Transverse colon (tissue), 4 donors: ENCODE results near the gene HECTD1. TPM values are rescaled to one million over a fixed set of nuclear protein-coding genes. Genes with fewer than 3 reads are reported as not detected.
"Not testable (repeated sequence)": the region's sequence is repeated elsewhere in the genome, so short reads cannot be mapped to it uniquely, and the experiment has no call there.

Experiments used
- DNase-seq: peaks from one replicate; pipeline ENCODE4 v3.0.0-alpha.2; 2019
- H3K27ac ChIP-seq, 4 donors: fragments of 200-600 bp; sonication (generic); 2 replicates each; pipeline ENCODE4 v1.5.1; 2016 to 2018; ENCODE audit warnings: inconsistent platforms in 4 of 4
- H3K27me3 ChIP-seq: fragments of 200-600 bp; sonication (generic); 2 replicates; pipeline ENCODE4 v1.5.1; 2017; ENCODE audit warnings: inconsistent platforms
- H3K36me3 ChIP-seq, 4 donors: fragments of 200-600 bp; sonication (generic); 2 replicates each; pipeline ENCODE4 v1.5.1; 2017 to 2019; ENCODE audit warnings: inconsistent platforms in 4 of 4
- H3K4me1 ChIP-seq, 4 donors: fragments of 200-600 bp; sonication (generic); 2 replicates each; pipeline ENCODE4 v1.5.1; 2017 to 2020; ENCODE audit warnings: inconsistent platforms in 4 of 4
- H3K4me3 ChIP-seq, 4 donors: fragments of 200-600 bp; sonication (generic); 1 replicate in 1 of 4; 2 replicates in 3 of 4; pipeline versions ENCODE4 v1.5.1 to v1.6.1; 2017 to 2019; ENCODE audit warnings: inconsistent platforms in 4 of 4
- H3K9me3 ChIP-seq, 2 donors: fragments of 200-600 bp; sonication (generic); 2 replicates each; pipeline ENCODE4 v1.5.1; 2017 to 2019; ENCODE audit warnings: inconsistent platforms in 2 of 2
- EP300 ChIP-seq: sonication (generic); formaldehyde crosslinking; IDR thresholded peaks from one replicate; pipeline ENCODE4 v1.6.1; 2017; ENCODE audit warnings: antibody characterized with exemption, low read depth
- POLR2A ChIP-seq: fragments of 450-650 bp; IDR thresholded peaks from one replicate; pipeline ENCODE4 v1.6.1; 2016; ENCODE audit warnings: antibody characterized with exemption, mild to moderate bottlenecking, moderate library complexity
- POLR2AphosphoS5 ChIP-seq, 3 donors: sonication (generic); formaldehyde crosslinking; IDR thresholded peaks; one replicate each; pipeline ENCODE4 v1.6.1; 2016; ENCODE audit warnings: antibody characterized with exemption in 3 of 3
- WGBS, 2 donors: methylation state at CpG; one replicate each; pipeline ENCODE4 v1.1.5; 2018; ENCODE audit warnings: low coverage in 1 of 2; 5-methylcytosine and 5-hydroxymethylcytosine counted together
- in situ Hi-C, 4 donors: fragments of 200-750 bp; cut with MboI; loops; one replicate each; pipeline versions ENCODE4 v1.15.0 to v1.15.1; 2017; ENCODE audit warnings: low sequenced_read_pairs in 3 of 4, low pct_ligation_motif_present in 1 of 4, low pct_unique_long_range_greater_than_20kb in 1 of 4
- intact Hi-C: fragments of 100-400 bp; cut with DNase I; formaldehyde crosslinking; loops from one replicate; pipeline ENCODE4 v1.15.1; 2023; ENCODE audit warnings: low total_unique reads
- total RNA-seq, 4 donors: library from RNA; depleted of rRNA; stranded (reverse); fragments of >200 nt; gene quantifications; one replicate each; pipeline ENCODE4 v1.1.0, GENCODE V29; 2016
- TF ChIP-seq, protein P1 (sequence below), 5 experiments: fragments of 200-600 bp in 3 of 5; fragments of 450-650 bp in 2 of 5; sonication (generic) in 3 of 5; IDR thresholded peaks; 1 replicate in 2 of 5; 2 replicates in 3 of 5; pipeline ENCODE4 v1.5.1; 2016 to 2017; ENCODE audit warnings: antibody characterized with exemption in 5 of 5, inconsistent platforms in 3 of 5, mild to moderate bottlenecking in 2 of 5, moderate library complexity in 1 of 5

Gene HECTD1
- total RNA-seq, 4 donors from 2014 or later = 111 to 237 (median 154) TPM

DNA sequence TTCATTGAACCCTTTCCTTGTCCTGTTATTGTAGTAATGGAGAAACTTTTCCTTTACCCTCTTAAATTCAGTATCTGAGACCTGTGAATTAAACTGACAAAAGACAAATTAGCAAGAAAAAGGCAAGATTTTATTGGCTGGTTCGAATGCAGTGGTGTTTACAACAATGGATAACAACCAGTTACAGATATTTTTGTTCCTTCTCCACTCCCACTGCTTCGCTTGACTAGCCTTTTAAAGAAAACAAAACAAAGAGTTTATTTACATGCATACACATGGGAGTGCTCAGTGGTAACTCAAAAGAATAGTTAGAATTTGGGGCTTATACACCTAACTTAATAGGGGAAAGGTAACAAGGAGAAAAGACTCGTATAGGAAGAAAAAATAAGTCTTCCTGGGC lies 37.0 kb upstream of the HECTD1 start:
- TF ChIP-seq POLR2A (no peak), POLR2AphosphoS5 (IDR thresholded peaks at IDR 0.05) (no peak), EP300 (no peak)
- TF ChIP-seq, protein P1, sequence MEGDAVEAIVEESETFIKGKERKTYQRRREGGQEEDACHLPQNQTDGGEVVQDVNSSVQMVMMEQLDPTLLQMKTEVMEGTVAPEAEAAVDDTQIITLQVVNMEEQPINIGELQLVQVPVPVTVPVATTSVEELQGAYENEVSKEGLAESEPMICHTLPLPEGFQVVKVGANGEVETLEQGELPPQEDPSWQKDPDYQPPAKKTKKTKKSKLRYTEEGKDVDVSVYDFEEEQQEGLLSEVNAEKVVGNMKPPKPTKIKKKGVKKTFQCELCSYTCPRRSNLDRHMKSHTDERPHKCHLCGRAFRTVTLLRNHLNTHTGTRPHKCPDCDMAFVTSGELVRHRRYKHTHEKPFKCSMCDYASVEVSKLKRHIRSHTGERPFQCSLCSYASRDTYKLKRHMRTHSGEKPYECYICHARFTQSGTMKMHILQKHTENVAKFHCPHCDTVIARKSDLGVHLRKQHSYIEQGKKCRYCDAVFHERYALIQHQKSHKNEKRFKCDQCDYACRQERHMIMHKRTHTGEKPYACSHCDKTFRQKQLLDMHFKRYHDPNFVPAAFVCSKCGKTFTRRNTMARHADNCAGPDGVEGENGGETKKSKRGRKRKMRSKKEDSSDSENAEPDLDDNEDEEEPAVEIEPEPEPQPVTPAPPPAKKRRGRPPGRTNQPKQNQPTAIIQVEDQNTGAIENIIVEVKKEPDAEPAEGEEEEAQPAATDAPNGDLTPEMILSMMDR (IDR thresholded peaks at IDR 0.05) = no peak
- Histone ChIP-seq H3K36me3 (no peaks in the 10 kb centered on the region), H3K4me1 (peaks cover 8 to 31% (median 12%) of the 10 kb centered on the region in 4 donors), H3K4me3 (no peak overlapping the region), H3K27me3 (no peaks in the 10 kb centered on the region), H3K9me3 (no peaks in the 10 kb centered on the region), H3K27ac (peak overlapping the region; percentile 75 to 85 (median 80))
- in situ Hi-C loops (no loop called here), intact Hi-C loops (no loop called here)
- WGBS, 2 donors = 54 to 65% methylated on average over 3 of the region's 3 CpGs
- no peak for DNase-seq

GRCh38 chr14:31243860-31244259 lies 36.3 kb upstream of the HECTD1 start:
- in situ Hi-C loops = no loop called here
- H3K36me3 ChIP-seq = no peaks in the 10 kb centered on the region
- H3K27ac ChIP-seq = peak overlapping the region; percentile 75 to 85 (median 80)
- DNase-seq = peak; percentile 74
- 49 to 87% methylated on average over 3 to 8 of the region's 8 CpGs for WGBS, 2 donors
- H3K27me3 ChIP-seq = no peaks in the 10 kb centered on the region
- intact Hi-C loops = no loop called here
- peaks cover 8 to 31% (median 12%) of the 10 kb centered on the region in 4 donors for H3K4me1 ChIP-seq
- H3K4me3 ChIP-seq = no peak overlapping the region
- H3K9me3 ChIP-seq = no peaks in the 10 kb centered on the region
- TF ChIP-seq POLR2A = peak; percentile 32
- TF ChIP-seq EP300 = no peak
- peak in 1 of 3 donors; percentile 44 for TF ChIP-seq POLR2AphosphoS5 (IDR thresholded peaks at IDR 0.05)

DNA sequence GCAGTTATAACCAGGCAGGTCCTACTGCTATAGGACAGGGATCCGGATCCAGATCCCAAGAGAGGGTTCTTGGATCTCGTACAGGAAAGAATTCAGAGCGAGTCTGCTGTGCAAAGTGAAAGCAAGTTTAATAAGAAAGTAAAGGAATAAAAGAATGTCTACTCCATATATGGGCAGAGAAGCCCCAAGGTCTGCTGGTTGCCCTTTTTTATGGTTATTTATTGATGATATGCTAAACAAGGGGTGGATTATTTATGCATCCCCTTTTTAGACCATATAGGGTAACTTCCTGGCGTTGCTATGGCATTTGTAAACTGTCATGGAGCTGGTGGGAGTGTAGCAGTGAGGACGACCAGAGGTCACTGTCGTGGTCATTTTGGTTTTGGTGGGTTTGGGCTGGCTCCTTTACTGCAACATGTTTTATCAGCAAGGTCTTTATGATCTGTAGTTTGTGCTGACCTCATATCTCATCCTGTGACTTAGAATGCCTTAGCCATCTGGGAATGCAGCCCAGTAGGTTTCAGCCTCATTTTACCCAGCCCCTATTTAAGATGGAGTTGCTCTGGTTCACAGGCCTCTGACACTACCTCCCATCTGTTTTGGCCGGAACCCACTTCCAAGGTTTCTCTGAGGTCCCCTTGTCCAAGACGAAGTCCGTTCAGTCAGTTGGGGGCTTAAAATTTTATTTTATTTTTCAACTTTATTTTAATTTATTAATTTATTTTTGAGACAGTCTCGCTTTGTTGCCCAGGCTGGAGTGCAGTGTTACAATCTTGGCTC lies 34.8 kb upstream of the HECTD1 start:
- Histone ChIP-seq H3K4me1 (peaks cover 8 to 31% (median 12%) of the 10 kb centered on the region in 4 donors), H3K27ac (peak overlapping the region in 3 of 4 donors; percentile 28 to 47 (median 46))
- in situ Hi-C loops, H3K9me3 ChIP-seq, H3K36me3 ChIP-seq, H3K27me3 ChIP-seq, DNase-seq, intact Hi-C loops, H3K4me3 ChIP-seq: not testable (repeated sequence)
- WGBS, 2 donors = 72 to 78% methylated on average over 7 to 10 of the region's 10 CpGs

- H3K36me3 ChIP-seq = no peaks in the 10 kb centered on the region
- peak overlapping the region; percentile 20 to 47 (median 37) for H3K27ac ChIP-seq
- 43% methylated on average over 2 of the region's 2 CpGs; no CpG with 5 or more reads in 1 of the 2 donors for WGBS, 2 donors
- no peaks in the 10 kb centered on the region for H3K9me3 ChIP-seq
- H3K4me1 ChIP-seq = peaks cover 8 to 31% (median 12%) of the 10 kb centered on the region in 4 donors
- no peak for DNase-seq
- no peak overlapping the region for H3K4me3 ChIP-seq
- no peaks in the 10 kb centered on the region for H3K27me3 ChIP-seq
- in situ Hi-C loops = no loop called here
- TF ChIP-seq EP300 = no peak
- TF ChIP-seq, protein P1 (IDR thresholded peaks at IDR 0.05) = no peak
- TF ChIP-seq POLR2A = no peak
- no peak for TF ChIP-seq POLR2AphosphoS5 (IDR thresholded peaks at IDR 0.05)
- intact Hi-C loops = no loop called here
Observed at GRCh38 chr14:31241450-31242114, 34.0 kb upstream of the HECTD1 start.

DNA sequence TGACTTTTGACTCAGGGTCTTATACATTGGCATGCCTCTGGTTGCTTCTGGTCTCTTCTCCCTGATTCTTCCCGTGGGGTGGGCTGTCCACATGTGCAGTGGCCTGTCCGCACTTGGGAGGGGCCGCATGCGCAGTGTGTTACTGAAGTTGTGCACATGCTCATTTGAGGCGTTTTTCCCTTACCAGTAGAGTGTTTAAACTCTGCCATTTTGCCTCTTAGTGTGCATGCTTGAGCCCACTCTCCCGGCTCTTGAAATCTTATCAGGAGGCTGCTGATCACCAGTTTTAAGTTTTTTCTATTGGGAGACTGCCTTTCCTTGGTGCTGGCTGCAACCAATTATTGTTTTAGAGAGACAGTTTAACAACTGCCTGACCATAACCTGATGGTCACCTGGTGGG lies 32.1 kb upstream of the HECTD1 start:
- peaks cover 8 to 28% (median 11%) of the 10 kb centered on the region in 4 donors for H3K4me1 ChIP-seq
- WGBS, 2 donors = 95 to 97% methylated on average over 5 to 6 of the region's 6 CpGs
- H3K4me3 ChIP-seq = no peak overlapping the region
- DNase-seq = no peak
- no peaks in the 10 kb centered on the region for H3K36me3 ChIP-seq
- in situ Hi-C loops (no loop called here), intact Hi-C loops (no loop called here)
- no peaks in the 10 kb centered on the region for H3K9me3 ChIP-seq
- no peak overlapping the region for H3K27ac ChIP-seq
- TF ChIP-seq, protein P1 (IDR thresholded peaks at IDR 0.05) = no peak
- TF ChIP-seq EP300 (no peak), POLR2AphosphoS5 (IDR thresholded peaks at IDR 0.05) (no peak), POLR2A (no peak)
- H3K27me3 ChIP-seq = no peaks in the 10 kb centered on the region
